CD4-positive, alpha-beta T cell treated with Interferon alpha-2 for 1 hour (primary cell): ENCODE measurements around the gene SPINK4.

Experiments used
- DNase-seq, 2 donors: peaks; one replicate each; pipeline ENCODE4 v3.0.0-alpha.2; 2020 to 2022

The SPINK4 gene

GRCh38 chr9:33263131-33264002 lies 23.4 kb downstream of the SPINK4 start:
- no peak for DNase-seq

- DNase-seq, result peak; percentile 37 to 54
Measured at GRCh38 chr9:33264003-33264472, 24.1 kb downstream of the SPINK4 start.

- DNase-seq, result peak; percentile 100
Measured at GRCh38 chr9:33264473-33265177, 24.7 kb downstream of the SPINK4 start, which contains the start of the genes BAG1 and CHMP5. BAG1 (minus strand) TSS chr9:33264708. CHMP5 (plus strand) TSS chr9:33265049; CDS start chr9:33265079, 30 bp downstream.

GRCh38 chr9:33265211-33265865 lies 25.4 kb downstream of the SPINK4 start:
- peak; percentile 39 to 66 for DNase-seq

GRCh38 chr9:33267151-33267767 lies 27.3 kb downstream of the SPINK4 start:
- DNase-seq, result no peak

- no peak for DNase-seq
Measured at GRCh38 chr9:33270146-33270545, 30.2 kb downstream of the SPINK4 start.

GRCh38 chr9:33272061-33272460 lies 32.1 kb downstream of the SPINK4 start:
- DNase-seq, result no peak

- no peak for DNase-seq
Measured at GRCh38 chr9:33273266-33273971, 33.5 kb downstream of the SPINK4 start.

- DNase-seq, result no peak
Measured at GRCh38 chr9:33273972-33274328, 34.0 kb downstream of the SPINK4 start.

- no peak for DNase-seq
Measured at GRCh38 chr9:33277484-33277883, 37.5 kb downstream of the SPINK4 start.

GRCh38 chr9:33285502-33285901 lies 45.5 kb downstream of the SPINK4 start:
- no peak for DNase-seq

GRCh38 chr9:33287087-33287490 lies 47.1 kb downstream of the SPINK4 start:
- peak; percentile 67 to 83 for DNase-seq

- no peak for DNase-seq
Measured at GRCh38 chr9:33288235-33288634, 48.3 kb downstream of the SPINK4 start.

- no peak for DNase-seq
Measured at GRCh38 chr9:33288828-33289483, 49.0 kb downstream of the SPINK4 start.

GRCh38 chr9:33289496-33289895 lies 49.5 kb downstream of the SPINK4 start:
- DNase-seq, result peak; percentile 16 to 44

- no peak for DNase-seq
Measured at GRCh38 chr9:33289936-33290246, 49.9 kb downstream of the SPINK4 start.

- DNase-seq, result peak; percentile 99
Measured at GRCh38 chr9:33290247-33291030, 50.5 kb downstream of the SPINK4 start, which contains the start of gene NFX1. NFX1 (plus strand) TSS chr9:33290516; CDS start chr9:33290573, 57 bp downstream.

GRCh38 chr9:33291031-33291397 lies 51.0 kb downstream of the SPINK4 start:
- no peak for DNase-seq

- no peak for DNase-seq
Measured at GRCh38 chr9:33291901-33292300, 51.9 kb downstream of the SPINK4 start.

- DNase-seq, result no peak
Measured at GRCh38 chr9:33293782-33294181, 53.8 kb downstream of the SPINK4 start.
